GM13977 (cell line): ENCODE data around the gene SDR42E2.
"Not testable (repeated sequence)": the region's sequence is repeated elsewhere in the genome, so short reads cannot be mapped to it uniquely, and the experiment has no call there.

ENCODE experiments used
- DNase-seq: peaks from one replicate; pipeline ENCODE4 v3.0.0; 2012; ENCODE audit warnings: low spot score
- CTCF ChIP-seq: IDR thresholded peaks from 2 replicates; pipeline ENCODE4 v1.5.1; 2012; ENCODE audit warnings: mild to moderate bottlenecking, control low read depth; ENCODE audit not compliant: insufficient read depth; ENCODE audit errors: extremely low read depth, missing control alignments
- in situ Hi-C: fragments of 300-500 bp; cut with MboI; formaldehyde crosslinking; loops from one replicate; pipeline ENCODE4 v1.12.0; 2022; ENCODE audit warnings: low sequenced_read_pairs, low pct_unique_long_range_greater_than_20kb, mixed read lengths, inconsistent platforms; ENCODE audit not compliant: unreplicated experiment

SDR42E2 gene

DNA sequence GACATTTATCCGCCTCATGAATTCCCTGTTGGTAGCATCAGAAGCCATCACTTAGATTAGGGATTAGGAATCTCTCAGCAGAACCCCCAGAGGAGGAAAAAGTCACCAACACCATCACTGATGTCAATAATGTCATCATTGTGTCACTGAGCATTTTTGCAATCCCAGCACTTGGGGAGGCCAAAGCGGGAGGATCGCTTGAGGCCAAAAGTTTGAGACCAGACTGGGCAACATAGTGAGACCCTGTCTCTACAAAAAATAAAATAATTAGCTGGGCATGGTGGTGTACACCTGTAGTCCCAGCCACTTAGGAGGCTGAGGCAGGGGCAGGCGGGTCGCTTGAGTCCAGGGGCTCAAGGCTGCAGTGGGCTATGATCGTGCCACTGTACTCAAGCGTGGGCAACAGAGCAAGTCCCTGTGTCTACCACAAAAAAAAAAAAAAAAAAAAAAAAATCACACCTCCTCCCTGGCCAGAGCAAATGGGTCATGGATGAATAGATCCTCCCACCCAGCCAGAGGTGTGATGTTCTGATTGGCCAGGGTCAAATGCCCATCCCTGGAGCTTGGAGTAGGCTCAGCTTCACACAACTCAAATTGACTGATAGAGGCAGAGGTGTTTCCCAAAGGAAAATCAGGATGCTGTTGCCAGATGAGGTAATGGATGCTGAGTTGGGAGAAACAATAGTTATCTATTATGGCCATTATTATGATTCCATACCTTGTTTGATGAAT is 38.4 kb upstream of the SDR42E2 start:
- no peak for TF ChIP-seq CTCF
- no peak for DNase-seq
- in situ Hi-C loops: no loop called here

DNA sequence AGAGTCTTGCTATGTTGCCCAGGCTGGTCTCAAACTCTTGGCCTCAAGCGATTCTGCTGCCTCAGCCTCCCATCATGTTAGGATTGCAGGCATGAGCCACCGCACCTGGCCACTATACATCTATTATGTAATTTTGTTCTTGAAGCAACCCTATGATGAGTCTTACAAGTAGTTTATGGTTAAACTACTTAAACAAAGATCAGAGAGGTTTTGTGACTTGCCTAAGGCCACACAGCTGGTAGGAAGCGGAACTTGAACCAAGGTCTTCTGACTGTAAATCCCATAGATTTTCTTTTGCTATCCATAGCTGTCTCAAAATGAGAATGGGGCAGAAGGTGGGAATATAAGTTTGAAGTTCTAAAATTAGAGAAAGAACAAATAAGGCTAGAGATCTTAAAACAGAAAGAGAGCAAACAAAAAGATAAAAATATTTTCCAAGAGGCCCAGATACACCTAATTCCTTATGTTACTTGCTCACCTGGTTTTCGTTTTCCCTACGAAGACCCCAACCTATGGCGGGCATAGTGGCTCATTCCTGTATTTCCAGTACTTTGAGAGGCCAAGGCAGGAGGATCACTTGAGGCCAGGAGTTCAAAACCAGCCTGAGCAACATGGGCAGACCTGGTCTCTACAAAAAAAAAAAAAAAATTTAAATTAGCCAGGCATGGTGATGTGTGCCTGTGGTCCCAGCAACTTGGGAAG is 37.6 kb upstream of the SDR42E2 start:
- TF ChIP-seq CTCF: no peak
- in situ Hi-C loops: no loop called here
- DNase-seq: no peak

- in situ Hi-C loops: no loop called here
- DNase-seq: no peak
- no peak for TF ChIP-seq CTCF
Observed at GRCh38 chr16:22126037-22126558, 36.2 kb upstream of the SDR42E2 start.

DNA sequence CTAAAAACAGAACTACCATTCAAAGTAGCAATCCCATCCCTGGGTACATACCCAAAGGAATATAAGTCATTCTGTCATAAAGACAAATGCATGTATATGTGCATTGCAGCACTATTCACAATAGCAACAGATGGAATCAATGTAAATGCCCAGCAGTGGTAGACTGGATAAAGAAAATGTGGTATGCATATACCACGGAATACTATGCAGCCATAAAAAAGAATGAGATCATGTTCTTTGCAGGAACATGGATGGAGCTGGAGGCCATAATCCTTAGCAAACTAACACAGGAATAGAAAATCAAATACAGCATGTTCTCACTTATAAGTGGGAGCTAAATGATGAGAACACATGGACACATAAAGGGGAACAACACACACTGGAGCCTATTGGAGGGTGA is 33.8 kb upstream of the SDR42E2 start:
- DNase-seq, in situ Hi-C loops: not testable (repeated sequence)

GRCh38 chr16:22130528-22130927 is 31.8 kb upstream of the SDR42E2 start:
- in situ Hi-C loops: no loop called here
- TF ChIP-seq CTCF: no peak
- no peak for DNase-seq

- in situ Hi-C loops: no loop called here
- TF ChIP-seq CTCF: no peak
- DNase-seq: no peak
Observed at GRCh38 chr16:22132801-22133200, 29.5 kb upstream of the SDR42E2 start.

DNA sequence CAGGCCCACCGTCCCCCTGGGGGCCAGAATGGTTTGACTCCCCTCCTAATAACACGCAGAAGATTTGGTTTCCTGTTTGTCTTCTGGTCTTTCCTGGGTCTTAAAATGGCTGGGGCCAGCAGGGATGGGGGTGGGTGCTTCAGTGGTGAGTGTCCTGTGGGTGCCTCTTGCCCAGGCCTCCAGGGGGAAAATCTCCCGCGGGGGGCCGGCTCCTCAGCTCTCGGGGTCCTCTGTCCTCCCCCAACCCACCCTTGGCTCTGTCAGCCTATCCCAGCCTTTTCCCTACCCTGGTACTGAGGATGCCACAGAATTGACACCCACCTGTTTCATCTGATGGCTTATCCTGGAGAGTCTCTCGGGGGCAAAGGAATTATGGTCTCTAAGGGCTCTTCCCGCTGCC is 23.8 kb upstream of the SDR42E2 start:
- in situ Hi-C loops: no loop called here

More for the DNA sequence above, 23.8 kb upstream of the SDR42E2 start:
- no peak for DNase-seq
- no peak for TF ChIP-seq CTCF
